HL-60/S4 treated with retinoic acid at 250 ng/mL for 4 days and 3 days (cell line): ENCODE data around the gene CA10.

Experiments used
- in situ Hi-C: fragments of 300-500 bp; cut with MboI; formaldehyde crosslinking; loops from 2 replicates; pipeline ENCODE4 v1.7.0; 2022; ENCODE audit warnings: low sequenced_read_pairs

Gene CA10

DNA sequence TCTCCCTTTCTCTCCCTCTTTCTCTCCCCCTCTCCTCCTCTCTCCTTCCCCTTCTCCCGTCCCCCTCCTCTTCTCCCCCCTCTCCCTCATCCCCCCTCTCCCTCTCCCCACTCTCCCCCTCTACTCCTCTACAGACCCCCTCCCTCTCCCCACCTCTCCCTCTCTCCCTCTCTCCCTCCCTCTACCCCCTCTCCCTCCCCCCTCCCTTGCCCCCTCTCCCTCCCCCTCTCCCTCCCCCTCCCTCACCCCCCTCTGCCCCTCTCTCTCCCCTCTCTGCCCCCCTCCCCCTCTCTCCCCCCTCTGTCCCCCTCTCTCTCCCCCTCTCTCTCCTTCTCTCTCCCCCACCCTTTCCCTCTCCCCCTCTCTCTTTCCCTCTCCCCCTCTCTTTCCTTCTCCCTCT is 545.3 kb downstream of the CA10 start:
- in situ Hi-C loops = no loop called here

DNA sequence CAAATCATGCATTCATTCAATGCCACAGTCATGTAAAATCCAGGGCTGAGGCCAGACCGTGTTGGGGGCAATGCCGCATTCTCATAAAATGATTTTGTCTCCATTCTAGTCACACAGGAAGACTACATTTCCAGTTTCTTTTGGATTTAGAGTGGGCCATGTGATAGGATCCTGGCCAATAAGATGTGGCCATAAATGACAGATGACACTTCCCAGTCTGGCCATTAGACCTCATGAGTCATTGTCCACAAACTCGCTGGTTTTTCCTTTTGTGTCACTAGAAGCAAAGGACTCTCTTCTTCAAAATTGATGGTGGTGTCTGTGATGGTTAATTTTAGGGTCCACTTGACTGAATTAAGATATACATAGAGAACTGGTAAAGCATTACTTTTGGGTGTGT is 545.8 kb downstream of the CA10 start:
- in situ Hi-C loops = no loop called here

DNA sequence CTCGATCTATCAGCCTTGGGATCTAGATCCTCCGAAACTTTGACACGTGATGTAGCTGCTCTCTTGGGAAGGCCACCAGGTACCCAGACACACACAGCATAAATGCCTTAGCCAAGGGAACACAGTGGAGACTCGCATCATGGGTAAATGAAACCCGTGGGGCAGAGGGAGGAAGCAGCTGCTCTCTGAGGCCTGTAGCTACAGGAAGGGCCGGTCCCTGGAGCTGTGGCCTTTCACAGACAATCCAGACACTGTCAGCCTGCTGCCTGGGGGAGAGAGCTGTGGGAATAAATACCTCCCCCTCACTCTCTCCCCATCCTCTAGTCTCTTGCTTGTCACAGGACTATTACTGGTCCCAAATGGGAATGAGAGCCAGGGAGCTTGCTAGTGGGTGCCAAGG is 546.9 kb downstream of the CA10 start:
- in situ Hi-C loops = no loop called here

DNA sequence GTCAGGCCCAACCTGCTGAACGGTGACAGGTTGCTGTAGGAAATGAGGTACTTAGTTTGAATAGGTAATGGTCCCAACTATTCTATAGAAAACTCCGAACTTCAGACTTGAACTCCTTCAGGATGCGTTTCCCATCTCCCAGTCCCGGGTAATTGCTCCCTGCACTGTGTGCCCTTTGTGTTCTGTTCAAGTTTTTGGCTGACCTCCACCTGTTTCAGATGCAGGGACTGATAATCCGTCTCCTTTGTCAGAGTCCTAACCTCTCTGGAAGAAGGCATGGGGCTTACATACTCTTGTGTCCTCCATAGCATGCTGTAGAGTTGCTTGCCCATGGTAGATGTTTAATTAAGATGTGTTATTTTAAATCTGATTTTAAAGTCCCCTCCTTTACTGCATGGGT is 547.7 kb downstream of the CA10 start:
- in situ Hi-C loops = no loop called here

DNA sequence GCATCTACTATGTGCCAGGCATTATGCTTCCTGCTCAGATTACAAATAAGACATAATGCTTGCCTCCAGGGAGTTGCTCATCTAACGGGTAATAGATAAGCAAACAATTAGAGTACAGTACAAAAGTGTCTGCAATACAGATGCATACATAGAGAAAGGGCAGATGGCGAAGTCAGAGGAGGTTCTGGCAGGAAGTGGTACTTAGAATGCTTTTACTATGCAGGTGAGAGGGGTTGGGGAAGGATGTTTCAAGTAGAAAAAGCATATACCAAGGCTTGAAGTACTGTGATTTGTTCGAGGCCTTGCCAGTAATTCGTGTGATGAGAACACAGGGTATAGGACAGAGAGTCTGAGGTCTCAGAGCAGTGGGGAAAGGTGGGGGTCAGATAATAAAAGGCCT is 548.4 kb downstream of the CA10 start:
- in situ Hi-C loops = no loop called here

DNA sequence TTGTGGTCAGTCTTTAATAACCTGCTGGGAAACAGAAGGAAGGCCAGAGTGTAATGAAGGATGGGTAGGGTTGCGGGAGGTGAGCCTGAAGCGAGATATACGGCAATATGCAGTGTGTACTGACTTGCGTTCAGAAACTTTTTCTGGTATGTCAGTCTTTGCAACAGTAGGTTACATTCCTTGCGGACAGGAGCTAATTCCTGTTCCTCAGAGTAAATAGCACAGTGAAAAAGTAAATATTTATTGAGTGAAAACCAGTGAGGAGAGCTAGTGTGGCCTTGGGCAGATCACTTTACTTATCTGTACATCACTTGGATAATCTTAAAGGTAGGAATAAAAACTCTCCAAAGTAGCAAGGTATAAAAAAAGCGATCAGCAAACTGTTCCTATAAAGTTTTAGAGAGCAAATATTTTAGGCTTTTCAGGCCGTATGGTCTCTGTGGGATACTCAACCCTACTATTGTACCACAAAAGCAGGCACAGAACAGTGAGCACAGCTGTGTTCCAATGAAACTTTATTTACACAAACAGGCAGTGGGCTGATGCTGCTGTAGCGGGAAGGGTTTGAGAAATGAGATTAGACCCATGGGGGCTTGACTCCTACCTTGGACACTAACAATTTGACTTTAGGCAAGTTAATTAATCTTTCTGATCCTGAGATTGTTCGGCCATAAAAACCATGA is 550.1 kb downstream of the CA10 start:
- in situ Hi-C loops = no loop called here

DNA sequence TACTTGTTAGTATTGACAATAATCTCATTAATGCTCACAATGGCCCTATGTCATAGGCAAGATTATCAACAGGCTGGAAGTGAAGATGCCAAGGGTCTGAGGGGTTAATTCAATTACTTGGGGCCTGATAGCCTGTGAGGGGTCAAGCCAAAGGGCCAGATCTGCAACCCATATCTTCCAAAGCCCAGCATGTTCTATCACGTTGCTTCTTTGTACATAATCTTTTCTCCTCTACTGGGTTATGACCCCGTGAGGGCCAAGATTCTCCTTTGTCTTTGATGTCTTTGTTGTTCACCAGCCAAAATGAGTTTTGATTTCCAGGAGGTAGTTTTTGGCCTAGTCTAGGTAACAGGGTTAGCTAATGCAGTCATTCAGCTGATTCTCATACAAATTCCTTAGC is 551.0 kb downstream of the CA10 start:
- in situ Hi-C loops = no loop called here

DNA sequence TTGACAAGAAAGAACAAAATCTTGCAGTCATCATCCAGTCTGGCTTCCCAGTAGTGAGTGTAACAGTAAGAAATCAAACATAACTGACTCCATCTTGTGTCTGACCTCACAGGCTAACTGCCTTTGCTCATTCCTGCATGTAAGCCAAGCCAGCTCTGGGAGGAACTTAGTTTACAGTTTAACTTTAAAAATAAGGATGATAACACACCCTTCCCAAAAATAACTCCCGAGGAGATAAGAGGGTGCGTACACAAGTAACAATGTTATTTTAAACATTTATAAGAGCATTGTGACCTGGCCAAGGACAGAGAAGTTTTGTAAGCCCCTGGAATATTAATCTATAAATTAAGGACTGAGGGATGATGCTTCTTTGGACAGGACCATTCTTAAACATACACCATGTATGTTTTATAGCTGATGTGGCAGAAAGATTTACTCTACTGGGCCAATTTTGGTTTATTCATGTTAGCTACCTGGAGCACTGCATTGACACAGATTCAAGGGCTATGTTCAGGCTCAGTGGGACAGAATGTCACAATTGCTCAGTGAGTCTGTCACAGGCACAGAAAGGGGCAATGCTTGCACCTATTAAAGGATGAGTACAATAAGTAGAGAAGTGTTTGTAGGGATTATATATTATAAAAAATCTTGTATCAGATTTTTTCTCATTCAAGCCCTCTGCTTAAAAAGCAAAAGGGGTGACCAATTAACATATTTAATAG is 554.1 kb downstream of the CA10 start:
- in situ Hi-C loops = no loop called here

DNA sequence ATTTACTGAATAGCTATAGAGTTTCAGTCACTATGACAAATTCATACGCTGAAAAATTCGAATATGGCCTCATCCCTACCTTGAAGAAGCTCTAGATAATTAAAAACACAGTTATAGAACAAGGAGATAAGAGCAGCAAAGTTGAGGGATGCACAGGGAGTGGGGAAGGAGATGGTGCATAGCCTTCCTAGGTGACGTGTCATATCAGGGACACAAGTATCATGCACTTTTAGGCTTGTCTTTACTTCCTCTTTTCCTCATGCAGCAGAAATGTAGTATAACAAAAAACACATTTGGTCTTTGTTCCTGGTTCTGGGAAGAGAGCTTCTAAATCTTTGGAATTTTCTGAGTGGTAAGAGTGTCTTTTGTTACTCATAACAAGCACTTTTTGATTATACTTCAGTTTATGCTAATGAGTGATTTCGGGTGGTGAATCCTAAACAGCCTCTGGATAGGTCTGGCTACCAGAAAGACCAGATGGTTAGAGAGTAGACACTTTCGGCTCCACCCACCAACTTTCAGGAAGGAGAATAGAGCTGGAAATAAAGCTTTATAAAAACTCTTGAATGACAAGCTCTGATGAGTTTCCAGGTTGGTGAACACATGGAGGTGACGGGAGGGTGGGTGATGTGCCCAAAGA is 556.8 kb downstream of the CA10 start:
- in situ Hi-C loops = no loop called here

DNA sequence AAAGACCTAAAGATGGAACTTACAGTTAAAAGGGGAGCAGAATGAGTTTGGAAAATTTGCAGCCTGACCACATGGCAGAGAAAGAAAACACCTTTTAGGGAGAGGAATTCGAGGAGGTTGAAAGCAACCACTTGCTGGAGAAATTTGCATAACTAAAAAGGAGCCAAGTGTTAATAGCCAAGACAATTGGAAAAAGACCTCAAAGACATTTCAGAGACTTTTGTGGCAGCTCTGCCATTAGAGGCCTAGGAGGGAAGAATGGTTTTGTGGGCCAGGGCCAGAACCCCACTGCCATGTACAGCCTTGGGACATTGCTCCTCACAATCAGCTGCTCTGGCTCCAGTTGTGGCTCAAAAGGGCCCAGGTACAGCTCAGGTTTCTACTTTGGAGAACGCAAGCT is 559.7 kb downstream of the CA10 start:
- in situ Hi-C loops = no loop called here

DNA sequence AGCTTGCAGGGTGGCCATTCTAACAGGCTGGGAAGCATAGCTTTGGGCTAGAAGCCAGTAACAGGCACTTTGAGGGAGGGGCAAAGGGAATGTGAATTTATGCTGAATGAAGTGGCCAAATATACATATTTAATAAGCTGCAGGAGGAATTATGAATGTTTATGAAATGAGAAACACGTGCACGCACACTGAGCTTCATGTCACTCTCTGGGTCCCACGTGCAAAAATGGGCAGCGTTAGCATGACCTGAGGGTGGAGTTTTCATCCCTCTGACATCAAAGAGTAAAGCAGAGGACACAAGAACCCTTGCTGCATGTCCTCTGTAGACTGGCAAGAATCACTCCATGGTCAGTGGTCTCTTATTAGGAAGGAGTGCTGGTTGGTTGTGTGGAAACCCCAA is 561.2 kb downstream of the CA10 start:
- in situ Hi-C loops = no loop called here

DNA sequence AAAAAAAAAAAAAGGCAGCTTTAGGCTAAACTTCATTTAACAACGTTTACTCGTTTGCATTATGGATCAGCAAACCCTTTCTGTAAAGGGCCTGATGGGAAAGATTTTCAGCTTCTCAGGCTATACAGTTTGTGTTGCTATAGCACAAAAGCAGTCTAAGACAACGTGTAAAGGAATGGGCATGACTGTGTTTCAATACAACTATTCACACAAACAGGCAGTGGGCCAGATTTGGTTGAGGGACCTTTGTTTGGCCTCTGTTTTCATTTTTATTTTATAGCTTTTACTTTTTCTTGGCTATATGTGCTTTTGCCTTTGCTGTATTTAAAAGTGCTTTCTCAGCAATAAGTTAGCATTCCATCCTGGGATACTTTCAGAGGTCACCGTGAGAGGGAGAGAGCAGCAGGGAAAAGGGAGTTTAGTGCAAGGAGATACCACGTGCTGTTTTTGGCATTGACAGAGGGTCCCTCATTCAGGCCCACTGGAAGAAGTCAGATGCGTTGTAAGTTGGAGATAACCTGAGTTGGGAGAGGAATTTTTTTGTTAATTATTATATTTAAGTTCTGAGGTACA is 562.6 kb downstream of the CA10 start:
- in situ Hi-C loops = no loop called here

DNA sequence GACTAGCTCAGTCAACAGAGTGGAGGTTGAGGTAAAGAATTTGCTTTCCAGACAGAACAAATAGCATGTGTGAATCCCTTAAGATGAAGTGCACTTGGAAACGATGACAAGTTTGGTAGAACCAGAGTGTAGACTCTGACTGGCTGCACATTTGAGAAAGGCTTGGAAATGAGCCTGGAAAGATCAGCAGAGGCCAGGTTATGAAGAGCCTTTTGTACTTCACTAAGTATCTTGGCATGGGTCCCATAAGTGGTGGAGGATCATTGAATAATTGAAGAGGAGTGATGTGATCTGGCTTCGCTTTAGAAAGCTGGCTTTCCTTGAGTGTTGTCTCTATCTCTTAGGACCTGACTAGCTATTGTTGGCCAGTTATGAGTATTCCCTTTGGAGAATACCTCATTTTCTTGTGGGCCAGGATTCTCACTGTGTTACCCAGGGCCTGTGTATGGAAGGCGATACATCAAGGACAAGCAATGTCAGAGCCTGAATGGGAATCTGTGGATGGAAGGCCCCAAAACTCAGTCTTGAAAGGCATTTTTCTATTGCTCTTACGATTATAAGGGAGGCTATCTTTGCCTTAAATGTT is 568.4 kb downstream of the CA10 start:
- in situ Hi-C loops = no loop called here

DNA sequence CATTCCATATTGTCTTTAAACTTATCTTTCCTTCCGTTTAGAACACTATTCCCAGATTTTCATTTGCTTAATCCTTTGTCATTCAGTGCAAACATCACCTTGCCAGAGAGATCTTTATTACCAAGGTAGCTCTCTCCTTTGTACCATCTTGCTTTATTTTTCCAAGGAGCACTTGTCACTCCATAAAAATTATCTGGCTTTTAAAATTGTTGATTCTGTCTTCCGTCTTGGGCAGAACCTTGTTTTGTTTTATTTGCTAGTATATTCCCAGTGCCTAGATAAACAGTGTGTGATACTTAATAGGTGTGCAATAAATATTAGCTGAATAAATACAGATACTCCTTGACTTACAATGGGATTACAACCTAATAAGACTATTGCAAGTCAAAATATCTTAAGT is 570.5 kb downstream of the CA10 start:
- in situ Hi-C loops = no loop called here

DNA sequence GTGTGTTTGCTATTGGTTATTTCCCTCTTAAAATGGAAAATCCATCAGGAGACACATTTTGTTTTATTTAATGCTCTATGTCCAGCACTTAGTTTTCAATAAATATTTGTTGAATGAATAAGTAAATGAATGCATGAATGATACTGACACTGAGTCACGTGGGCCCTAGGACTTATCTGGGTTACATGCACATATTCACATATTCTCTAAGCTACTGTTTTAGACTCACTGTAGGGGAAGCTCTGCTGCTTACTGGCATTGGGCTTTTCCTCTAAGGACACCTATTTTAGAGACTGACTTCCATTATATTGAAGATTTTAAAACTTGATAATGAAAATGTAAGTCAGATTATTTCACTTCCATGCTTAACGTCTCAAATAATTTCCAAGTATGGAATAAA is 571.0 kb downstream of the CA10 start:
- in situ Hi-C loops = no loop called here

DNA sequence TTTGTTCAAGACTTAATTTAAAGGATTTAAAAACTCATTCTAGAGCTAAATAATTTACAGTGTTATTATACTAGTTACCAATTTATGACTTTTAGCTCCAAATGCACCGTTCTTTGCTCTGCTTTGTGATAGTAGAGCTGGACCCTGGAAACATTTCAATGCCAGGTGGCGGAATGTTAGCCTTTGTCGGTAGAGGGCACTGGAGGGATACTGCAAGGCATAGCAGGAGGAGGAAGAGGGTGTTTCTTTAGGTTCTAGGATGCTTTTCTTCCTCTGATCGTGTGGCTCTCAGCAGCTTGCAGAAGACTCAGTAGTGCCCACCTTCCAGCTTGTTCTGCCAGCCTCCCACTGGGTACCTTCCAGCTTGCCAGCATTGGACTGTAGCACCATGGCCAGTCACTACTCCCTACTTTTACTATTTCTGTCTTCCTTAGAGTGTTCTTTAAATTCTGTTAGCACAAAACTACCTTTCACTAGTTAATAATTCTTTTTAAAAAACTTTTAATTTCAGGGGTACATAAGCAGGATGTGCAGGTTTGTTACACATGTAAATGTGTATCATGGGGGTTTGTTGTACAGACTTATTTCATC is 572.9 kb downstream of the CA10 start:
- in situ Hi-C loops = no loop called here

DNA sequence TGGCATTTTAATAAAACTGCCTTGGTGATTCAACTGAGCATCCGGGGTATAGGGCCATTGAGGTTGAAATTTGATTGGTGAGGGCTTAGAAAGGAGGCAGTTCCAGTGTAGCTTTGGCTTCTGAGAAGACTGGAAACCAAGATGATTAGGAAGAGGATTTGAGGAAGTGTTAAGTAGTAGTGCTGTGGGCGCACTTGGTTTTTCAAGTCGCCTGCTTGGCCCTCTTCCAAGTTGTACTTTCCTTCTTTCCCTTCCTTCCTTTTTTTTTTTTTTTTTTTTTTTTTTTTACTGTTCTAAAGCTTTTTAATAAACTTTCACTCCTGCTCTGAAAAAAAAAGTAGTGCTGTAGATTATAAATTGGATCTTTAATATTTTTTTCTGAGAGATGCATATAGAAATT is 577.6 kb downstream of the CA10 start:
- in situ Hi-C loops = no loop called here
